Pancreas (tissue), 10 donors: ENCODE data around the gene AKAP9. TPM values are rescaled to one million over a fixed set of nuclear protein-coding genes. Genes with fewer than 3 reads are reported as not detected.
"Not testable (repeated sequence)": the region's sequence is repeated elsewhere in the genome, so short reads cannot be mapped to it uniquely, and the experiment has no call there.

Experiments
- ATAC-seq, 4 donors: fragments of 200-7000 bp; cut with Tn5 transposase; one replicate each; pipeline versions ENCODE4 v1.8.0 to v1.9.1; 2020; ENCODE audit warnings: mild to moderate bottlenecking in 4 of 4, moderate library complexity in 4 of 4
- DNase-seq, 6 donors: peaks; one replicate each; pipeline ENCODE4 v3.0.0-alpha.2; 2020
- FAIRE-seq: peaks from 2 replicates; lab custom pipeline; 2012; peaks lifted over from hg19 to GRCh38; lab: Jason Lieb, UNC
- H3K27ac ChIP-seq, 4 donors: fragments of 200-600 bp; sonication (generic); 1 replicate in 3 of 4; 2 replicates in 1 of 4; pipeline versions ENCODE4 v1.5.0 to v1.8.0; 2020
- H3K27me3 ChIP-seq, 4 donors: fragments of 200-600 bp; one replicate each; pipeline ENCODE4 v1.8.0; 2021
- H3K36me3 ChIP-seq, 3 donors: fragments of 200-600 bp; sonication (generic) in 1 of 3; one replicate each; pipeline versions ENCODE4 v1.5.0 to v1.8.0; 2020 to 2021
- H3K4me1 ChIP-seq, 3 donors: fragments of 200-600 bp; one replicate each; pipeline ENCODE4 v1.8.0; 2021
- H3K4me3 ChIP-seq, 4 donors: fragments of 200-600 bp; sonication (generic) in 2 of 4; one replicate each; pipeline versions ENCODE4 v1.5.0 to v1.8.0; 2020 to 2021
- H3K9me3 ChIP-seq, 4 donors: fragments of 200-600 bp; one replicate each; pipeline ENCODE4 v1.8.0; 2021
- WGBS, 2 donors: extraction: QIAGEN DNeasy Blood & Tissue Kit; methylation state at CpG; one replicate each; pipeline ENCODE4 v1.1.7; 2013; 5-methylcytosine and 5-hydroxymethylcytosine counted together
- intact Hi-C, 3 donors: fragments of 100-400 bp; cut with DNase I; formaldehyde crosslinking; loops; one replicate each; pipeline versions ENCODE4 v1.11.1 to v1.14.2; 2022
- polyA plus RNA-seq, 2 donors: library from polyadenylated mRNA; stranded (reverse); fragments of 200-250 nt; gene quantifications; one replicate each; pipeline ENCODE4 v1.2.3, GENCODE V29; 2013
- total RNA-seq, 6 donors: library from RNA; stranded (reverse); fragmentation: NEBNext Ultra II Directional in 4 of 6; extraction: Animal tissue kit (Norgen Biotek cat#: 25700) in 4 of 6; gene quantifications; one replicate each; pipeline versions ENCODE4 v1.2.1 to v1.2.4, GENCODE V29; 2021 to 2023
- TF ChIP-seq, protein P1 (sequence below), 4 donors: fragments of 200-600 bp; sonication (generic) in 3 of 4; IDR thresholded peaks; one replicate each; pipeline versions ENCODE4 v1.5.0 to v1.8.0; 2021; ENCODE audit warnings: antibody characterized with exemption in 4 of 4
- donor health status: healthy with polysubstance abuse.
- donor health status: DM: no; HTN: no; CAD: no; lungs with moderate emphysema.
- donor health status: DM: no; HTN: no; CAD: no.
- donor health status: control.
- donor health status: control.
- donor health status: Bipolar disorder and iron deficiency.
- donor health status: DM: yes; HTN: yes; CAD: no.
- donor health status: DM: no; HTN: no; CAD: no.
- donor health status: DM: no; HTN: no; CAD: no.
- donor health status: DM: yes; HTN: yes; CAD: no.

AKAP9 gene
- total and polyA plus RNA-seq, 8 donors, result 17.8 to 60.4 (median 42.8) TPM

DNA sequence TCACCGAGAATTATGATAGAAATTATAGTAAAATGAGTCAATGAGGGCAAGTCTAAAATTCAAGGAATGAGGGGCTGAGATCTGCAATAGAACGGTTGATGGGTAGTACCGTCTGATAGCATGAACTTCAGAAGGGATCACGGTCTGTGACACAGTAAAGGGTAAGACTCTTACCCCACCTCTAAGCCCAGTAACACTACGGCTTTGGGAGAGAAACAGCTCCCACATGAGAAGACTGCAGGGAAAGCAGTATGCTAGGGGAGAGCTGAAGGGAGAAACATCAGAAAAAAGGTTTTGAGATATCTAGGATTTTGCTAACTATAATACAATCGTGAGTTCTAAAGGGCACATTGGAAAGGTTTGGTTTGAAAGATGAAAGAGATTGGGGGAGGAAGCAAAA is 12.8 kb upstream of the AKAP9 start:
- no peaks in the 10 kb centered on the region for H3K4me1 ChIP-seq
- no peak overlapping the region for H3K27ac ChIP-seq
- intact Hi-C loops, result no loop called here
- FAIRE-seq (no peak), DNase-seq (no peak), ATAC-seq (no peak)
- WGBS, 2 donors, result 68 to 72% methylated on average over 6 of the region's 6 CpGs
- no peaks in the 10 kb centered on the region for H3K27me3 ChIP-seq
- no peaks in the 10 kb centered on the region for H3K36me3 ChIP-seq
- H3K4me3 ChIP-seq, result no peak overlapping the region
- H3K9me3 ChIP-seq, result peaks cover 0 to 4% (median 0%) of the 10 kb centered on the region in 4 donors
- TF ChIP-seq, protein P1, sequence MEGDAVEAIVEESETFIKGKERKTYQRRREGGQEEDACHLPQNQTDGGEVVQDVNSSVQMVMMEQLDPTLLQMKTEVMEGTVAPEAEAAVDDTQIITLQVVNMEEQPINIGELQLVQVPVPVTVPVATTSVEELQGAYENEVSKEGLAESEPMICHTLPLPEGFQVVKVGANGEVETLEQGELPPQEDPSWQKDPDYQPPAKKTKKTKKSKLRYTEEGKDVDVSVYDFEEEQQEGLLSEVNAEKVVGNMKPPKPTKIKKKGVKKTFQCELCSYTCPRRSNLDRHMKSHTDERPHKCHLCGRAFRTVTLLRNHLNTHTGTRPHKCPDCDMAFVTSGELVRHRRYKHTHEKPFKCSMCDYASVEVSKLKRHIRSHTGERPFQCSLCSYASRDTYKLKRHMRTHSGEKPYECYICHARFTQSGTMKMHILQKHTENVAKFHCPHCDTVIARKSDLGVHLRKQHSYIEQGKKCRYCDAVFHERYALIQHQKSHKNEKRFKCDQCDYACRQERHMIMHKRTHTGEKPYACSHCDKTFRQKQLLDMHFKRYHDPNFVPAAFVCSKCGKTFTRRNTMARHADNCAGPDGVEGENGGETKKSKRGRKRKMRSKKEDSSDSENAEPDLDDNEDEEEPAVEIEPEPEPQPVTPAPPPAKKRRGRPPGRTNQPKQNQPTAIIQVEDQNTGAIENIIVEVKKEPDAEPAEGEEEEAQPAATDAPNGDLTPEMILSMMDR (IDR thresholded peaks at IDR 0.05), result no peak

- intact Hi-C loops, result no loop called here
- ATAC-seq (no peak), FAIRE-seq (no peak), DNase-seq (no peak)
- Histone ChIP-seq H3K27ac (no peak overlapping the region), H3K9me3 (peaks cover 0 to 4% (median 0%) of the 10 kb centered on the region in 4 donors), H3K4me1 (no peaks in the 10 kb centered on the region), H3K36me3 (no peaks in the 10 kb centered on the region), H3K4me3 (no peak overlapping the region), H3K27me3 (no peaks in the 10 kb centered on the region)
- TF ChIP-seq, protein P1 (IDR thresholded peaks at IDR 0.05), result no peak
- 90 to 93% methylated on average over 3 of the region's 3 CpGs for WGBS, 2 donors
Observed at GRCh38 chr7:91929463-91929862, 11.2 kb upstream of the AKAP9 start.

- H3K36me3 ChIP-seq, result no peaks in the 10 kb centered on the region
- peak overlapping the region; percentile 70 to 92 (median 83) for H3K4me3 ChIP-seq
- intact Hi-C loops, result no loop called here
- WGBS, 2 donors, result 0% methylated on average over 12 of the region's 12 CpGs
- no peaks in the 10 kb centered on the region for H3K9me3 ChIP-seq
- peaks cover 8 to 17% (median 11%) of the 10 kb centered on the region in 3 donors for H3K4me1 ChIP-seq
- peaks cover 0 to 4% (median 0%) of the 10 kb centered on the region in 4 donors for H3K27me3 ChIP-seq
- FAIRE-seq (no peak), ATAC-seq (peak; percentile 20 to 46 (median 26)), DNase-seq (peak in 1 of 6 donors; percentile 20)
- TF ChIP-seq, protein P1 (IDR thresholded peaks at IDR 0.05), result no peak
- H3K27ac ChIP-seq, result peak overlapping the region; percentile 87 to 98 (median 94)
Observed at GRCh38 chr7:91940171-91940570, 491 bp upstream of the AKAP9 start.

GRCh38 chr7:91941450-91941849 is 788 bp downstream of the AKAP9 start:
- H3K9me3 ChIP-seq, result no peaks in the 10 kb centered on the region
- H3K27ac ChIP-seq, result peak overlapping the region; percentile 87 to 98 (median 94)
- no peak for FAIRE-seq
- H3K27me3 ChIP-seq, result no peaks in the 10 kb centered on the region
- ATAC-seq, result peak; percentile 62 to 73 (median 67)
- peak overlapping the region; percentile 70 to 92 (median 83) for H3K4me3 ChIP-seq
- peaks cover 18 to 27% (median 20%) of the 10 kb centered on the region in 3 donors for H3K4me1 ChIP-seq
- intact Hi-C loops, result no loop called here
- TF ChIP-seq, protein P1 (IDR thresholded peaks at IDR 0.05), result no peak
- peak in 5 of 6 donors; percentile 46 to 60 (median 55) for DNase-seq
- WGBS, 2 donors, result 0 to 1% methylated on average over 7 of the region's 7 CpGs
- no peaks in the 10 kb centered on the region for H3K36me3 ChIP-seq

- no peak for ATAC-seq
Observed at GRCh38 chr7:91942312-91942711, 1.6 kb downstream of the AKAP9 start.

DNA sequence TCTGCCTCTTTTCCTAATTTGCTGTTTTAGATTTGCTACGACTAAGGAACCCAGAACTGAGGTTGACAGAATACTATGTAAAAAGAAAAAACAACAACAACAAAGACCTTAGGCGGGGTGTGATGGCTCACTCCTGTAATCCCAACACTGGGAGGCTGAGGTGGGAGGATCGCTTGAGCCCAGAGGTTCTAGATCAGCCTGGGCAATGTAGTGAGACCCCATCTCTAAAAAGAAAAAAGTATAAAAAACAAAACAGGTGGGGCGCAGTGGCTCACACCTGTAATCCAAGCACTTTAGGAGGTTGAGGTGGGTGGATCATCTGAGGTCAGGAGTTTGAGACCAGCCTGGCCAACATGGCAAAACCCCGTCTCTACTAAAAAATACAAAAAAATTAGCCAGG is 4.3 kb downstream of the AKAP9 start:
- WGBS, 2 donors, result 97 to 99% methylated on average over 5 of the region's 5 CpGs
- Histone ChIP-seq H3K4me1 (peaks cover 18 to 26% (median 20%) of the 10 kb centered on the region in 3 donors), H3K27ac (peak overlapping the region in 1 of 4 donors; percentile 13)
- intact Hi-C loops, H3K36me3 ChIP-seq, FAIRE-seq, H3K27me3 ChIP-seq, H3K4me3 ChIP-seq, DNase-seq, ATAC-seq, H3K9me3 ChIP-seq: not testable (repeated sequence)

More at GRCh38 chr7:91942312-91942711, 1.6 kb downstream of the AKAP9 start:
- intact Hi-C loops, result no loop called here
- no peaks in the 10 kb centered on the region for H3K27me3 ChIP-seq
- H3K27ac ChIP-seq, result peak overlapping the region in 2 of 4 donors; percentile 31 to 98
- DNase-seq (no peak), FAIRE-seq (no peak)
- peak overlapping the region in 3 of 4 donors; percentile 70 to 92 (median 85) for H3K4me3 ChIP-seq
- TF ChIP-seq, protein P1 (IDR thresholded peaks at IDR 0.05), result no peak
- H3K4me1 ChIP-seq, result peaks cover 18 to 27% (median 20%) of the 10 kb centered on the region in 3 donors
- WGBS, 2 donors, result 15 to 22% methylated on average over 2 of the region's 2 CpGs
- no peaks in the 10 kb centered on the region for H3K36me3 ChIP-seq
- H3K9me3 ChIP-seq, result no peaks in the 10 kb centered on the region
